HepG2 (cell line): ENCODE results near the gene KCNMB4. TPM values are rescaled to one million over a fixed set of nuclear protein-coding genes. Genes with fewer than 3 reads are reported as not detected.
"Not testable (repeated sequence)": the region's sequence is repeated elsewhere in the genome, so short reads cannot be mapped to it uniquely, and the experiment has no call there.

Source experiments
- ATAC-seq: fragments of 200-7000 bp; cut with Tn5 transposase; 3 replicates; pipeline ENCODE4 v1.9.1; 2020; ENCODE audit warnings: mild to moderate bottlenecking, moderate library complexity
- BruUV-seq: library from RNA; stranded (reverse); fragments of 400-500 nt; replicated peaks from 2 replicates; lab custom pipeline; 2021; lab: Mats Ljungman, UMichigan
- CTCF ChIA-PET: fragments of 300-600 bp; formaldehyde crosslinking; extraction: SDS; loops from one replicate; lab custom pipeline; 2021; ENCODE audit warnings: low total read pairs, inconsistent platforms, low intra/inter-chr PET ratio; lab: Yijun Ruan, JAX
- POLR2A ChIA-PET: fragments of 350-600 bp; sonication (Branson Sonifier 250); formaldehyde crosslinking; loops from one replicate; lab custom pipeline; 2020; ENCODE audit warnings: antibody characterized with exemption, inconsistent platforms; lab: Yijun Ruan, JAX
- DNase-seq: peaks from one replicate; pipeline ENCODE4 v3.0.0-alpha.2; 2015; ENCODE audit warnings: low spot score
- FAIRE-seq: peaks from 3 replicates; lab custom pipeline; 2011; peaks lifted over from hg19 to GRCh38; lab: Jason Lieb, UNC
- H2AFZ ChIP-seq: one replicate; pipeline ENCODE4 v1.6.1; 2011; ENCODE audit warnings: low read length, inconsistent platforms
- H3K27ac ChIP-seq: fragments of 300-600 bp; 3 replicates; pipeline ENCODE4 v1.8.0; 2011; ENCODE audit warnings: mixed run types, mild to moderate bottlenecking, mixed read lengths, low read length, inconsistent platforms; ENCODE audit not compliant: insufficient read depth; ENCODE audit errors: extremely low read length
- H3K27me3 ChIP-seq, 2 experiments: fragments of 200-600 bp in 1 of 2; 2 replicates in 1 of 2; 3 replicates in 1 of 2; pipeline versions ENCODE4 v1.6.0 to v1.8.0; 2011; ENCODE audit warnings: low read length in 2 of 2, mild to moderate bottlenecking in 2 of 2, moderate library complexity in 2 of 2, inconsistent platforms in 1 of 2; ENCODE audit not compliant: insufficient read depth in 2 of 2, control insufficient read depth in 1 of 2
- H3K36me3 ChIP-seq, 2 experiments: fragments of 200-600 bp in 1 of 2; replicated peaks in 1 of 2; 2 replicates in 1 of 2; 3 replicates in 1 of 2; pipeline versions ENCODE4 v1.5.1 to v1.8.0; 2011; ENCODE audit warnings: low read length in 2 of 2, inconsistent platforms in 1 of 2; ENCODE audit not compliant: insufficient read depth in 2 of 2, control insufficient read depth in 1 of 2
- H3K4me1 ChIP-seq: 2 replicates; pipeline ENCODE4 v1.5.1; 2012; ENCODE audit warnings: low read length, inconsistent platforms; ENCODE audit not compliant: insufficient read depth
- H3K4me2 ChIP-seq: 2 replicates; pipeline ENCODE4 v1.6.0; 2011; ENCODE audit warnings: low read depth, low read length, inconsistent platforms
- H3K4me3 ChIP-seq, 3 experiments: fragments of 200-600 bp in 1 of 3; sonication (generic), shearing (Covaris generic) in 1 of 3; replicated peaks in 1 of 3; 2 replicates each; pipeline ENCODE4 v1.5.1; 2011 to 2016; ENCODE audit warnings: low read length in 3 of 3, inconsistent platforms in 2 of 3, low read depth in 2 of 3, mild to moderate bottlenecking in 2 of 3, control low read depth in 1 of 3, mixed read lengths in 1 of 3; ENCODE audit not compliant: insufficient read depth in 1 of 3
- H3K79me2 ChIP-seq: one replicate; pipeline ENCODE4 v1.6.1; 2011; ENCODE audit warnings: low read length, inconsistent platforms; ENCODE audit not compliant: insufficient read depth
- H3K9ac ChIP-seq: 2 replicates; pipeline ENCODE4 v1.6.0; 2011; ENCODE audit warnings: mild to moderate bottlenecking, low read depth, low read length, inconsistent platforms; ENCODE audit not compliant: insufficient read depth
- H3K9me3 ChIP-seq: 2 replicates; pipeline ENCODE4 v1.5.1; 2012; ENCODE audit warnings: mild to moderate bottlenecking, low read length
- H4K20me1 ChIP-seq: 2 replicates; pipeline ENCODE4 v1.6.0; 2011; ENCODE audit warnings: inconsistent platforms, mild to moderate bottlenecking, low read length, moderate library complexity; ENCODE audit not compliant: insufficient read depth
- CTCF ChIP-seq: sonication (generic); formaldehyde crosslinking; IDR thresholded peaks from 2 replicates; pipeline ENCODE4 v1.5.0; 2020; ENCODE audit warnings: mild to moderate bottlenecking, missing genetic modification reagents, moderate library complexity
- FOXK1 ChIP-seq: sonication (generic); formaldehyde crosslinking; IDR thresholded peaks from 2 replicates; pipeline ENCODE4 v1.4.0; 2020; ENCODE audit warnings: low read depth, missing genetic modification reagents, borderline replicate concordance
- GMEB2 ChIP-seq: IDR thresholded peaks from 2 replicates; pipeline ENCODE4 v1.6.1; 2016; ENCODE audit warnings: missing biosample characterization, missing genetic modification reagents, low read depth
- HNF4A ChIP-seq: sonication (generic); formaldehyde crosslinking; IDR thresholded peaks from 2 replicates; pipeline ENCODE4 v1.4.0; 2020; ENCODE audit warnings: missing genetic modification reagents
- NFYC ChIP-seq: IDR thresholded peaks from 2 replicates; pipeline ENCODE4 v1.6.1; 2016; ENCODE audit warnings: missing genetic modification reagents, missing compliant biosample characterization
- ONECUT2 ChIP-seq: sonication (generic); formaldehyde crosslinking; IDR thresholded peaks from 2 replicates; pipeline ENCODE4 v1.4.0; 2020; ENCODE audit warnings: missing genetic modification reagents
- PLRG1 ChIP-seq: fragments of 450-650 bp; conservative IDR thresholded peaks from 2 replicates; pipeline ENCODE4 v1.6.1; 2016
- SSRP1 ChIP-seq: IDR thresholded peaks from 2 replicates; pipeline ENCODE4 v1.6.1; 2016; ENCODE audit warnings: control low read depth
- TFE3 ChIP-seq: IDR thresholded peaks from 2 replicates; pipeline ENCODE4 v1.6.1; 2016
- THYN1 ChIP-seq: sonication (generic); formaldehyde crosslinking; IDR thresholded peaks from 2 replicates; pipeline ENCODE4 v1.8.1; 2023; ENCODE audit warnings: low read depth, mild to moderate bottlenecking, moderate library complexity, missing genetic modification reagents, borderline replicate concordance
- ZBTB44 ChIP-seq: sonication (generic); formaldehyde crosslinking; IDR thresholded peaks from 2 replicates; pipeline ENCODE4 v1.4.0; 2020; ENCODE audit warnings: missing genetic modification reagents
- ZFAT ChIP-seq: sonication (generic); formaldehyde crosslinking; conservative IDR thresholded peaks from 2 replicates; pipeline ENCODE4 v1.8.1; 2023; ENCODE audit warnings: missing genetic modification reagents, inconsistent platforms
- ZNF510 ChIP-seq: sonication (generic); formaldehyde crosslinking; IDR thresholded peaks from 2 replicates; pipeline ENCODE4 v1.4.0; 2020; ENCODE audit warnings: low read depth, mild to moderate bottlenecking, missing genetic modification reagents
- ZNF543 ChIP-seq: sonication (generic); formaldehyde crosslinking; IDR thresholded peaks from 2 replicates; pipeline ENCODE4 v1.4.0; 2020; ENCODE audit warnings: mild to moderate bottlenecking, missing genetic modification reagents
- WGBS: methylation state at CpG from one replicate; pipeline ENCODE4 v1.1.6; 2017; ENCODE audit warnings: low lambda C conversion rate; 5-methylcytosine and 5-hydroxymethylcytosine counted together
- in situ Hi-C: cut with HindIII; loops from 2 replicates; pipeline ENCODE4 v1.10.0; 2017; ENCODE audit warnings: low pct_unique_long_range_greater_than_20kb; ENCODE audit not compliant: extremely low pct_ligation_motif_present
- intact Hi-C: fragments of 100-400 bp; cut with micrococcal nuclease; formaldehyde crosslinking; loops from one replicate; pipeline ENCODE4 v1.10.0; 2022; ENCODE audit not compliant: unreplicated experiment
- polyA plus RNA-seq, 8 experiments: library from polyadenylated mRNA; depleted of rRNA in 3 of 8; stranded (reverse) in 7 of 8; unstranded in 1 of 8; fragments of >200 nt; fragmentation: Illumina TruSeq in 4 of 8; extraction: Trizol in 4 of 8; gene quantifications; 2 replicates each; pipeline versions ENCODE4 v1.2.1 to v1.2.3, GENCODE V29; 2011 to 2016; ENCODE audit warnings: low read depth in 4 of 8, missing spikeins in 1 of 8, mixed read lengths in 1 of 8; ENCODE audit not compliant: insufficient read depth in 1 of 8
- total RNA-seq, 5 experiments: library from RNA; depleted of rRNA; stranded (reverse); fragments of >200 nt; fragmentation: Illumina TruSeq; extraction: Trizol; gene quantifications; 2 replicates each; pipeline ENCODE4 v1.2.3, GENCODE V29; 2016; ENCODE audit warnings: low read depth in 1 of 5

KCNMB4 gene
- total and polyA plus RNA-seq, 2 of the 13 experiments (the other 11 are each of a cell fraction or from before 2014, with no cell fraction given), result 0.67 to 0.84 TPM

GRCh38 chr12:70389678-70390077 lies 23.6 kb downstream of the KCNMB4 start:
- no TSS peak for BruUV-seq
- TF ChIP-seq ZFAT (CRISPR knock-in tag) (no peak), CTCF (no peak), NFYC (CRISPR knock-in tag) (no peak), FOXK1 (CRISPR knock-in tag) (no peak), ZNF543 (CRISPR knock-in tag) (no peak), THYN1 (no peak), TFE3 (CRISPR knock-in tag) (no peak), ONECUT2 (CRISPR knock-in tag) (no peak), SSRP1 (CRISPR knock-in tag) (no peak), PLRG1 (no peak), GMEB2 (CRISPR knock-in tag) (no peak), ZNF510 (CRISPR knock-in tag) (no peak), ZBTB44 (CRISPR knock-in tag) (no peak), HNF4A (CRISPR knock-in tag) (no peak)
- Histone ChIP-seq H2AFZ (no peak overlapping the region), H4K20me1 (no peaks in the 10 kb centered on the region), H3K9me3 (no peaks in the 10 kb centered on the region), H3K9ac (no peak overlapping the region), H3K36me3 (no peaks in the 10 kb centered on the region), H3K79me2 (no peaks in the 10 kb centered on the region), H3K4me1 (no peaks in the 10 kb centered on the region; the same call in 1 of the 2 replicates), H3K4me3 (no peak overlapping the region), H3K27me3 (no peaks in the 10 kb centered on the region), H3K4me2 (no peak overlapping the region), H3K27ac (no peak overlapping the region)
- WGBS, result 28% methylated on average over 2 of the region's 2 CpGs
- no peak for DNase-seq
- ChIA-PET POLR2A (no interaction called here), CTCF (no interaction called here)
- intact Hi-C loops (no loop called here), in situ Hi-C loops (no loop called here)
- ATAC-seq, result no peak
- no peak for FAIRE-seq

GRCh38 chr12:70392631-70393030 lies 26.5 kb downstream of the KCNMB4 start:
- H3K27ac ChIP-seq, H3K9me3 ChIP-seq, H2AFZ ChIP-seq, BruUV-seq, ATAC-seq, H3K79me2 ChIP-seq, H4K20me1 ChIP-seq, in situ Hi-C loops, H3K9ac ChIP-seq, H3K4me2 ChIP-seq, H3K4me1 ChIP-seq, H3K27me3 ChIP-seq, H3K4me3 ChIP-seq, POLR2A ChIA-PET, DNase-seq, CTCF ChIA-PET, FAIRE-seq, intact Hi-C loops, H3K36me3 ChIP-seq: not testable (repeated sequence)
- WGBS, result 22% methylated on average over 1 of the region's 1 CpG
